AG09309 (cell line): ENCODE results near the gene PLEKHM3.
"Not testable (repeated sequence)": the region's sequence is repeated elsewhere in the genome, so short reads cannot be mapped to it uniquely, and the experiment has no call there.

Source experiments
- DNase-seq: peaks from one replicate; pipeline ENCODE4 v3.0.0-alpha.2; 2010; ENCODE audit warnings: low read depth
- H3K4me3 ChIP-seq: 2 replicates; pipeline ENCODE4 v1.5.1; 2011; ENCODE audit warnings: mild to moderate bottlenecking, low read depth, low read length, moderate library complexity; ENCODE audit not compliant: control insufficient read depth
- TF ChIP-seq, protein P1 (sequence below): IDR thresholded peaks from 2 replicates; pipeline ENCODE4 v1.5.1; 2011; ENCODE audit warnings: mild to moderate bottlenecking, low read depth, low read length, inconsistent platforms; ENCODE audit not compliant: insufficient read depth, control insufficient read depth; ENCODE audit errors: missing control alignments

PLEKHM3 gene

DNA sequence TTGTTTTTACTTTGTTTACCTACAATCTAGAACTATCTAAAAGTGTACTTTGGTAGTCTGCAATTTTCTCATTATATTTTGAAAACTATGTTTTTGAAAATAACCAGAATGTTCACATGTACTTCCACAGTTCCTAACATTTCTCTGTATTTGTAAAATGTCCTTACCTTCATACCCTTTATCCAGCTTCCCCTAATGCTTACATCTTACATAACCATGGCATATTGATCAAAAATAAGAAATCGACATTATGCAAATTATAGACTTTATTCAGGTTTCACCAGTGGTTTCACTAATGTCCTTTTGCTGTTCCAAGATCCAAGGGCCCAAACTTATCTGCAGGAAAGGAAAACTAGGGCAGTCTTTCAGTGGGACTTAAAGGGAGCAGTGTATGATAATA lies 114.1 kb downstream of the PLEKHM3 start:
- TF ChIP-seq, protein P1, sequence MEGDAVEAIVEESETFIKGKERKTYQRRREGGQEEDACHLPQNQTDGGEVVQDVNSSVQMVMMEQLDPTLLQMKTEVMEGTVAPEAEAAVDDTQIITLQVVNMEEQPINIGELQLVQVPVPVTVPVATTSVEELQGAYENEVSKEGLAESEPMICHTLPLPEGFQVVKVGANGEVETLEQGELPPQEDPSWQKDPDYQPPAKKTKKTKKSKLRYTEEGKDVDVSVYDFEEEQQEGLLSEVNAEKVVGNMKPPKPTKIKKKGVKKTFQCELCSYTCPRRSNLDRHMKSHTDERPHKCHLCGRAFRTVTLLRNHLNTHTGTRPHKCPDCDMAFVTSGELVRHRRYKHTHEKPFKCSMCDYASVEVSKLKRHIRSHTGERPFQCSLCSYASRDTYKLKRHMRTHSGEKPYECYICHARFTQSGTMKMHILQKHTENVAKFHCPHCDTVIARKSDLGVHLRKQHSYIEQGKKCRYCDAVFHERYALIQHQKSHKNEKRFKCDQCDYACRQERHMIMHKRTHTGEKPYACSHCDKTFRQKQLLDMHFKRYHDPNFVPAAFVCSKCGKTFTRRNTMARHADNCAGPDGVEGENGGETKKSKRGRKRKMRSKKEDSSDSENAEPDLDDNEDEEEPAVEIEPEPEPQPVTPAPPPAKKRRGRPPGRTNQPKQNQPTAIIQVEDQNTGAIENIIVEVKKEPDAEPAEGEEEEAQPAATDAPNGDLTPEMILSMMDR, result no peak
- DNase-seq, result no peak
- H3K4me3 ChIP-seq, result no peak overlapping the region

DNA sequence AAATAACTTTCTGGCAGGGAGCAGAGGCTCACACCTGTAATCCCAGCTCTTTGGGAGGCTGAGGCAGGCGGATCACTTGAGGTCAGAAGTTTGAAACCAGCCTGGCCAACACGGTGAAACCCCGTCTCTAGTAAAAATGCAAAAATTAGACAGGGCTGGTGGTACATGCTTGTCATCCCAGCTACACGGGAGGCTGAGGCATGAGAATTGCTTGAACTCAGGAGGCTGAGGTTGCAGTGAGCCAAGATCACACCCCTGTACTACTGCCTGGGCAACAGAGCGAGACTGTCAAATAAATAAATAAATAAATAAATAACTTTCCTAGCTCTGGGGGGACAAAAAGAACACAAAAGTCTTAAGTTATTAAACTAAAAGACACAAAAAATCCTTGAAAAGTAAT lies 118.8 kb downstream of the PLEKHM3 start:
- DNase-seq, H3K4me3 ChIP-seq: not testable (repeated sequence)

DNA sequence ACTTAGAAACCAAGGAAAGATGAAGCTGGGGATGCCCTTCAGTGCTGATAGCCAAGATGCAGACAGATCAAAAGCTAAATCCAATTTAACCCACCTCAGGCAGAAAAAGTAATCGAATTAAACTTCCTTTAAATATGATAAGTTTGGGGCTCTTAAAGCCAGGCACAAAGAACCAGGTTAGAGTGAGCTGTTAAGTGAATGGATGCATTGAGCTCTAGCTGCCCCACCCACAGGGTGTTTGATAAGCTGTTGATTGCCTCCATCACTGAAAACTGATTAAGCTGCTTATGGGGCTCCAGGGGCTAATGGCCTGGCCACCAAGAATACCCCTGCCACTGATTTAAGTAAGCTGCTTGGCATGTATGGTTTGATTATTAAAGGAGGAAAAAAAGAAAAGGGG lies 119.8 kb downstream of the PLEKHM3 start:
- TF ChIP-seq, protein P1, result no peak
- no peak overlapping the region for H3K4me3 ChIP-seq
- no peak for DNase-seq

DNA sequence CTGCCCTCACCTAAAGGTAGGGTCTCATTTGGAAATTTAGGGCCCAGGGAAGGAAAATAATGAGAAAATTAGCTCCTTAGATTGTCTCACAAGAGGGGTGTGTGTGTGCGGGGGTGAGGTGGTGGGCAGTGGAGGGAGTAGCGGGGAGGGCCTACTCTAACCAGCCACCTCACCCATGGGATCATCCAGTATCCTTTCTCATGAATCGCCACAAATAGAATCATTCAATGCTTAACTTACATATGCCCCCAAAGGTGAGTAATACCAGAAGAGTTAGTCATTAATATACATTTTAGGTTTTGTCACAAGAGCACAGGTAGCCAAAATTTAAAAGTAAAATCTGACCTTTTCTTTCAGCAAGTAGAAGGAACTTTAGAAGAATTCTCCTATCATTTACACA lies 122.1 kb downstream of the PLEKHM3 start:
- DNase-seq, result no peak
- H3K4me3 ChIP-seq, result no peak overlapping the region
- TF ChIP-seq, protein P1, result no peak

DNA sequence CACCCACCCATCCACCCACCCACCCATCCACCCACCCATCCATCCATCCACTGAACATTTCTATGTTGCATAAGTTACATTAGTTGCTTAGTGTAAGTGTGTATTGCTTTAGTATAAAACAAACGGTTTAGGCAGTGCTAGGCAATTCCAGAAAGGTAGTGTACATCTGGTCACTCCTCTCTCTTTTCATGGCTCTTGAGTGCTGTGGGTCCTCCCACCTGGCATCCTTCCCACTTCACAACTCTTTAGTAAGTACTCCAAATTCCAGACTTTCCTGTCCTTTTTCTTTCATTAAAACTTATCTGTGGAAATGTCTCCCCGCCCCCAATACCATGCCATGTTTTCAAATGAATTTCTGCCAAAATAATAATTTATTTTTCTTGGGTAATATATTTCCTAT lies 122.5 kb downstream of the PLEKHM3 start:
- TF ChIP-seq, protein P1, result no peak
- no peak for DNase-seq

DNA sequence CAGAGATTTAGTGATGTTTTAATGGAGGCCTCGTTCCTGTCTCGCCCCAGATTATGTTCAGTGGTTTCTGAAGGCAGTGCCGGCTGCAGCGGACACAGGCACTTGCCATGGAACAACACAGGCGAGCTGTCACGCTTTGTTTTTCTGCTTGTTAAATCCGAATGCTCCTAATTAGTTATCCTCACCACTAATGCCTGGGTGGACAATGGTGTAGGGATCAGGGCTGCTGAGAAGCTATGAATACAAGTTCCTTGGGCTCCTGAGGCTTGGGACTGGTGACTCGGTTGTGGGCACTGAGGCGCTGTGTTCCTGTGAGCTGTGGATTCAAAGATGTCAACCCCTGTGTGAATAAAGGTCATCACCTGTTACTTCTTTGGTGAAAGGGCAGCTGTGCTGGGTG lies 123.5 kb downstream of the PLEKHM3 start:
- no peak overlapping the region for H3K4me3 ChIP-seq
- no peak for DNase-seq
- TF ChIP-seq, protein P1, result no peak

More for the DNA sequence above, 122.5 kb downstream of the PLEKHM3 start:
- no peak overlapping the region for H3K4me3 ChIP-seq

DNA sequence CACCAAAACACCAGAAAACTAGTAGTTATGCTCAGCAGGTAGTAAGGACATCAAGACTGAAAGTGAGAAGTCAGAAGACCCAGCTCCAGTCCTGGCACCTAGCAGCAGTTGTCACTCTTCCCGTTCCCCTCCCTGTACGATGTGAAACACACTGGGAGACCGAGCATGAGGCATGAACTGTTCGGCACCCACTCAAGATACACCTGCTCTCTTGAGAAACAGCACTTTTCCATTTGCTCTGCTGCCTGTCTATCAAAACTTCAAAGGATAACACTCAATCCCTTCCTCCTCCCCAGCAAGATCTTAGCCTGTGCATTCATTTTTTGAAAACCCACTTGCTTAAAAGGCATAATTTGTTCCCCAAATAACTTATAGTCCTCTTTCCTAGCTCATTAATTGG lies 123.9 kb downstream of the PLEKHM3 start:
- DNase-seq, result no peak
- H3K4me3 ChIP-seq, result no peak overlapping the region
- TF ChIP-seq, protein P1, result no peak
